Superior temporal gyrus (tissue), 1 donor: ENCODE data around the gene PFAS.
"Not testable (repeated sequence)": the region's sequence is repeated elsewhere in the genome, so short reads cannot be mapped to it uniquely, and the experiment has no call there.

ENCODE experiments used
- DNase-seq: peaks from one replicate; pipeline ENCODE4 v3.0.0-alpha.2; 2016; ENCODE audit errors: extremely low spot score

The PFAS gene, protein sequence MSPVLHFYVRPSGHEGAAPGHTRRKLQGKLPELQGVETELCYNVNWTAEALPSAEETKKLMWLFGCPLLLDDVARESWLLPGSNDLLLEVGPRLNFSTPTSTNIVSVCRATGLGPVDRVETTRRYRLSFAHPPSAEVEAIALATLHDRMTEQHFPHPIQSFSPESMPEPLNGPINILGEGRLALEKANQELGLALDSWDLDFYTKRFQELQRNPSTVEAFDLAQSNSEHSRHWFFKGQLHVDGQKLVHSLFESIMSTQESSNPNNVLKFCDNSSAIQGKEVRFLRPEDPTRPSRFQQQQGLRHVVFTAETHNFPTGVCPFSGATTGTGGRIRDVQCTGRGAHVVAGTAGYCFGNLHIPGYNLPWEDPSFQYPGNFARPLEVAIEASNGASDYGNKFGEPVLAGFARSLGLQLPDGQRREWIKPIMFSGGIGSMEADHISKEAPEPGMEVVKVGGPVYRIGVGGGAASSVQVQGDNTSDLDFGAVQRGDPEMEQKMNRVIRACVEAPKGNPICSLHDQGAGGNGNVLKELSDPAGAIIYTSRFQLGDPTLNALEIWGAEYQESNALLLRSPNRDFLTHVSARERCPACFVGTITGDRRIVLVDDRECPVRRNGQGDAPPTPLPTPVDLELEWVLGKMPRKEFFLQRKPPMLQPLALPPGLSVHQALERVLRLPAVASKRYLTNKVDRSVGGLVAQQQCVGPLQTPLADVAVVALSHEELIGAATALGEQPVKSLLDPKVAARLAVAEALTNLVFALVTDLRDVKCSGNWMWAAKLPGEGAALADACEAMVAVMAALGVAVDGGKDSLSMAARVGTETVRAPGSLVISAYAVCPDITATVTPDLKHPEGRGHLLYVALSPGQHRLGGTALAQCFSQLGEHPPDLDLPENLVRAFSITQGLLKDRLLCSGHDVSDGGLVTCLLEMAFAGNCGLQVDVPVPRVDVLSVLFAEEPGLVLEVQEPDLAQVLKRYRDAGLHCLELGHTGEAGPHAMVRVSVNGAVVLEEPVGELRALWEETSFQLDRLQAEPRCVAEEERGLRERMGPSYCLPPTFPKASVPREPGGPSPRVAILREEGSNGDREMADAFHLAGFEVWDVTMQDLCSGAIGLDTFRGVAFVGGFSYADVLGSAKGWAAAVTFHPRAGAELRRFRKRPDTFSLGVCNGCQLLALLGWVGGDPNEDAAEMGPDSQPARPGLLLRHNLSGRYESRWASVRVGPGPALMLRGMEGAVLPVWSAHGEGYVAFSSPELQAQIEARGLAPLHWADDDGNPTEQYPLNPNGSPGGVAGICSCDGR (N-terminal part only)

DNA sequence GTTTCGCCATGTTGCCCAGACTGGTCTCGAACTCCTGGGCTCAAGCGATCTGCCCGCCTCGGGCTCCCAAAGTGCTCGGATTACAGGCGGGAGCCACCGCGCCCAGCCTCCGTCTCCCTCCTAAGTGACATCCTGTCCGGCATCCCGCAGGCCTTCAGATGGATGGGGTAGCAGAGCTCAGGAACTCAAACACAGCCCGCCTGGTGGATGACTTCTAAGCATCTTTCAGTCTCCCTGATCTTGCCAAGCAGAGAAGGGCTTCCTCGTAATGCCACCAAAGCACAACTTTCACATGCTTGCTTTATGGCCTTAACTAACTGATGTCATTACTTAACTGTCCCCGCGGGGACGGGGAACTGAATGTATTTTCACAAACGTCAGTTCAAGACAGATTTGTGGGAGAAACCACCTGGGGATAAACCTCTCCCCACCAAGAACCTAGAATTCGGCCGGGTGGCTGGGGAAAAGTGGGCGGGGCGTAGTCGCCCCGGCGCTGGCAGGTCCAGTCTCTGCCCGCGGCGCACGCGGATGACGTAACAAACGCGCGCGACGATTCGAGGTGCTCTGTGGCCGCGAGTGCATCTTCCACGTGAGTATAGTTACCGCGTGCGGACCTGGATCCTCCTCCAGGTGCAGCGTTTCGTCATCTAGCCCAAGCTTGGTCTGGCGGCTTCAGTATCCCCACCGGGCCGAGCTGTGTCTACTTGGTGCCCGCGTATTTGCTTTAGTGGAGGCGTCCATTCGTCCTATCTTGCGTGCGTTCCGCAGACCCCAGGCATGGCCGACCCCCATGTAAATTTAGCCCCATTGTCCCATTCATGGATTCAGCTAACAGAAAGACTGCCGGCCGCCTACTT lies at the start of gene PFAS:
Gene PFAS, plus strand, starts transcription at position 539 of the 857 bp plus-strand sequence. CDS start 4,649 bp downstream, outside the sequence.
- peak; percentile 96 for DNase-seq

DNA sequence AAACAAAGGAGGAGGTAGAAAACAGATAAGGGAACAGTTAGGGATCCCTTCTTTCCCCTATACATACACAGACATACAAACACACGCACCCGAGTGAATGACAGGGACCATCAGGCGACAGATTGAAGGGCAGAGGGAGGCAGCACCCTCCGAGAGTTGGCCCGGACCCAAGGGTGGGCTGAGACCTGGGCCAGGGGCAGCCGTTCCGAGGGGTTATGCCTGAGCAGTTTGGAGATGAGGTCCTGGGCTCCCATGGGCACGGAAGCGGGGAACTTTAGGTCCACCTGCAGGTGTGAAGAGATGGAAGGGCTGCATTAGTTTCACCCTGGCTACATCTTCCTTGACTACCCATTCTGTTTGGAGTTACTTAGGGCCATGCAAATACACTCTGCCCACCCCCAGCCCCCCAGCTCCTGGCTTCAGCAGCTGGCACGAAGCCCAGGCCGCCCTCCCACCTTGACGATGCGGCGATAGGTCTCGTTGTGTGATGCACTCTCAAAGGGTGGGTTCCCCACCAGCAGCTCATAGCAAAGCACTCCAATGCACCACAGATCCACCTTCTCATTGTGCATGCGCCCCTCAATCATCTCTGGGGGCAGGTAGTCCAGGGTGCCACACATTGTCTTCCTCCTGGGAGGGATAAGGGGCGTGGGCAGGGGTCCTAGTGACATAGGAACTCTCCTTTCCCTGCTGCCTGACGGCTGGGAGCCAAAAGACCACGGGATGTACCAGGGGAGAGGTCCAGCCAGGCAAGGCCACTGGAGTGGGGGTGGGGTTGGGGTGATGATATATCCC lies 44.1 kb upstream of the PFAS start:
- no peak for DNase-seq

DNA sequence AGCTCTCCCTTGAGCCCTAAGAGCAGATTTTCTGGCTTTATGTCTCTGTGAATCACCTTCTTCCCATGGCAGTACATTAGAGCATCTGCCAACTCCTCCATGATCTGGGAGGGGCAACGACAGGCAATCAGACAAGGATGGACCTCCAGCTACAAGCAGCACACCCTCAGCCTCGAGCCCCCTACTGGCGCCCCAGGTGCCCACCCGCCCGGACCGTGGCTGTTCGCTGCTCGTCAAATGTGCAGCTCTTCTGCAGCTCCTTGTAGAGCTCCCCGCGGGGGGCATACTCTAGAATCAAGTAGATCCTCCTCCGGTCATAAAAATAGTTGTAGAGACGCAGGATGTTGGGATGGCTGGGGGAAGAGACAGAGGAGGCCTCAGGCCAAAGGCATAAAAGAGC lies 42.6 kb upstream of the PFAS start:
- no peak for DNase-seq

DNA sequence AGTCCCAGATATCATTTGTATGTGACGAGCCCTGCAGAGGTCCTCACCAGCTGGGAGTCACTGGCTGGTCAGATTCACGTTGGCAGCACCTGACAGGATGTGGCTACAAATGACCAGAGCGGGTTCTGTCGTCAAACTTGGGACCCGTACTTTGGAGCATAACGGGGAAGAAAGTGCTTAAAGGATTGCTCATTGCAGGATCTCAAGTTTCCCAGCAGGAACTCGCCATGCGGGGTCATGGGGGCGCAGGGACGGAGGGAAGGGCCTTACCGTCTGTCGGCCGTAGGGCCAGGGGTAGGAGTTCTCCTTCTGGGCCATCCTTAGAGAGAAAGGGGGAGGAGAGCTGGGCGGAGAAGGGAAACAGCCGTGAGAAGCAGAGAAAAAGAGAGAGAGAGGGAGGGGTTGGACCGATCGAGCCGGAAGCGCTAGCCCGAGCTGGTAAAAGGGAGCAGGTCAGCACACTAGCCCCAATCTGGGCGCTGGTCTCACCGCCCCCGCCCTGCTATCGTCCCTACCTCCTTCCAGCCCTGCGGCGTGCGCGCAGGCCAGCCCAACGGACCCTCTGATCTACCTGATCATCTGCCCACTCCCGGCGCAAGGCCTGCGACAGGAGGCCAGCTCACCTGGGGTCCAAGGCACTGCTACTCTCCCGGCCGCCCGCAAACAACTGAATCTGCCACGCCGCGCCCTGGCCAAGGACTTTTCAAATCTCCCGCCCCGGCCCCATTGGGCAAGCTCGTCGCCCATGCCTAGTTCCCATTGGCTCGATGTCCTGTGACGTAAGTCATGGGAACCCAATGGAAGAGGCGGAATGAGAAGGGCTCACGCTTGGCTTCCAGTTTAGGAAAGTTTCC lies 39.0 kb upstream of the PFAS start, which contains the start of gene AURKB:
Gene AURKB, minus strand, starts transcription at position 669 of the 854 bp plus-strand sequence. Its CDS starts 351 bp downstream, at position 318.
- peak; percentile 97 for DNase-seq

DNA sequence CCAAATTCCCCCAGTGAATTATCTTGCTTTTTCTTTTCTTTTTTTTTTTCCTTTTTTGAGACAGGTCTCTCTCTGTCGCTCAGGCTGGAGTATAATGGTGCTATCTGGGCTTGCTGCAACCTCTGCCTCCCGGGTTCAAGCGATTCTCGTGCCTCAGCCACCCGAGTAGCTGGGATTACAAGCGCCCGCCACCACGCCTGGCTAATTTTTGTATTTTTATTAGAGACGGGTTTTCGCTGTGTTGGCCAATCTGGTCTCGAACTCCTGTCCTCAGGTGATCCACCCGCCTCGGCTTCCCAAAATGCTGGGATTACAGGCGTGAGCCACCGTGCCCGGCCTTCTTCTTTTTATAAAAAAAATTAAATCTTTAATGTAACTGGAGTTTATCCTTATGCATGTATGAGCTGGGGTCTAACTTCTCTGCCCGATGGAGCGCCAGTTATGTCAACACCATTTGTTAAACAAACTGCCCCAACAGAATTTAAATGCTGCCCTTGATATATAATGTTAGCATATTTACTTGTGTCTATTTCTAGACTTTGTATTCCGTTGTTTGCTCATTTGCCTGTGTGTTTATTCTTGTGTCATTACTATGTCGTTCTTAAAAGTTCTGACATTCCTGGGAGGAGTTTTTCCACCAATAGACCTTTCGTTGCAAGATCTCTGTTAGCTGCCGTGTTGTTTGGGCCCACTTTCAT lies 38.2 kb upstream of the PFAS start:
- DNase-seq = no peak

DNA sequence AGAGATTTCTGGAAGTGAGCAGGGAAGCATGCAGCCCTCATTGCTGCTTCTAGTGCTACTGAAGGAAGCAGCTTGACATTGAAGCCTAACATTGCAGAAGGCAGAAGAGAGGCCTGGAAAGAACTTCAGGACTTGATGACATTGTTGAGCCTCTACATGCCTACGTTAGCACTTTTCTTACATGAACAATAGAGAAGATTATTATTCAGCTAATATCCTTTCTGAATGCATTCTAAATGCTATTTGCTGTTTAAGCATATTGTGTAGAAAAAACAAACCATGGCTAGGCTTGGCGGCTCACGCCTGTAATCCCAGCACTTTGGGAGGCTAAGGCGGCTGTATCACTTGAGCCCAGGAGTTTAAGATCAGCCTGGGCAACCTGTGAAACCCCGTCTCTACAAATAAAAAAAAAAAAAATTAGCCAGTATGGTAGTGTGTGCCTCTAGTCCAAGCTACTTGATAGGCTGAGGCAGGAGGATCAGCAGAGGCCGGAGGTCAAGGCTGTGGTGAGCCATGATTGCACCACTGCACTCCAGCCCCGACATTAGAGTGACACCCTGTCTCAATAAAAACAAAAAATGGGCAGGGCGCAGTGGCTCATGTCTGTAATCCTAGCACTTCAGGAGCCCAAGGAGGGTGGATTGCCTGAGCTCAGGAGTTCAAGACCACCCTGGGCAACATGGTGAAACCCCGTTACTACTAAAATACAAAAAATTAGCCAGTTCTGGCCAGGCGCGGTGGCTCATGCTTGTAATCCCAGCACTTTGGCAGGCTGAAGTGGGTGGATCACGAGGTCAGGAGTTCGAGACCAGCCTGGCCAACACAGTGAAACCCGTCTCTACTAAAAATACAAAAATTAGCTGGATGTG lies 36.5 kb upstream of the PFAS start:
- DNase-seq = no peak

DNA sequence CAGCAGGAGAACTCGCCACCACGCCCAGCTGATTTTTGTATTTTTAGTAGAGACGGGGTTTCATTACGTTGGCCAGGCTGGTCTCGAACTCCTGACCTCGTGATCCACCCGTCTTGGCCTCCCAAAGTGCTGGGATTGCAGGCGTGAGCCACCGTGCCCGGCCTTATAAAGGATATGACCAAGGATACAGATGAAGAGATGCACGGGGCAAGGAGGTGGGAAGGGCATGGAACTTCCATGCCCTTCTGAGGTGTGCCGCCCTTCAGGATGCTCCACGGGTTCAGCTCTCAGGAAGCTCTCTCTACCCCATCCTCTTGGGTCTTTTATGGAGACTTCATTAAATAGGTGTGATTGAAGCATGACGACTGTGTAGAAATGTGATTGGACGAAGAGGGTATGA lies 35.1 kb upstream of the PFAS start:
- DNase-seq = not testable (repeated sequence)

DNA sequence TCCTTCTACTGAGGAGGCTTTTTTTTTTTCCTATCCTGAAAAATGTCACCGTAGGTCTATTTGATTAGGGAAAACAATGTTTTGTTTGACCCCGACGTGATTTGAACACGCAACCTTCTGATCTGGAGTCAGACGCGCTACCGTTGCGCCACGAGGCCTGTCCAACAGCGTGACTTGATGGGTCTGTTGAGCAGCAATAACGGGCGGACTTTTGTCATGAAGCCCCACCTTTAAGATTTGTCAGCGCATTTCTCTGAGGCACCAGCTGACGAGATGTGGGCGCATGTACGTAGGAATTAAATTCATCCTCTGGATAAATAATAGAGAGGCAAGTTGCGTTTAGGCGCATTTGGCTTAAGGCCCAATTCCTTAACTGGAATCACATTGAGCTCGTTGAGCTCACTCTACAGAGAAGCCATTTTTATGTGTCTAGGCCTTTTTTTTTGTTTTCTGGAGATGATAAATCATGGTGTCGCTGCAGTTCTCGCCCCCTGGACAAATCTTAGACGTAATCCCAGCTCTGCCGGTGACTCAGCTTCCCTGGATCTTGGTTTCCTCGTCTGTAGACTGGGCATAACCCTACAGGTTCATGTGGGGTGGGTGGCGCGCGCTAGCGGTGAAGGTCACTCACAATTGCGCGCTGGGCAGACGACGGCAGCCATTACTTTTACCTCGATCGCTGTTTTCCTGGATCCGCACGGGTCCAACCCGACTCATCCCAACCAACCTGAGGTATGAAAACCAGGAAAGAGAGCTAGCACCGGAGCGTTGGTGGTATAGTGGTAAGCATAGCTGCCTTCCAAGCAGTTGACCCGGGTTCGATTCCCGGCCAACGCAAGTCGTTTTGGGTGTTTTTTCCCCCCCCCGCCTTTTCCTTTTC lies 28.1 kb upstream of the PFAS start:
- peak; percentile 98 for DNase-seq

DNA sequence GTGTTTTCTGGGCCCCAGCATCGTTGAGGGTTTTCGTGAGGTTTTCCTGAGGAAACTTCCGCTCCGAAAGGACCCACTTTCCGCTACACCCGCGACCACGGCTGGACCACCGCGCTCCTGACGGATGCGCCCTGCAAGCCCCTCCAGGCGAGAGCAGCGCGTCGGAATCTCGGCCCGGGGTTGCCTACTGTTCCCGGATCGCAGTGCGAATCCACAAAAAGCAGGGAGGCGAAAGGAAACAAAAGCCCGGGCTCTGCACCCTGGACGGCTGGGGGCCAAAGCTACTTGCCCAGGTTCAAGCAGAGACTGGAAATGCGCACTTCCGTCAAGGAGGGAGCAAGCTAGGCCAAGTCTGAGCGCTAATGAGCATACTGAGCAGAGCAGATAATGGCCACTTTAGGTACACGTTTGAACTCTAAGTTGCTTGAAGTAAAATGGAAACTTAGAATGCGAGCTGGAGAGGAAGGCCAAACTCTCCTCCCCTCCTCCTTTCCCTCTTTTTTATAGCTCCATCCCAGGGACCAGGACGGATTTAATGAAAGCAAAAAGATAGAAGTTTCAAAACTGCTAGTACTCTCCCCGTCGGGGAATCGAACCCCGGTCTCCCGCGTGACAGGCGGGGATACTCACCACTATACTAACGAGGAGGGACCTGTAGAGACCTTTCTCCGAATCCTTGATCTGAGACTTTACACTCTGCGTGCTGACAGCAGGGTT lies 27.3 kb upstream of the PFAS start:
- DNase-seq = peak; percentile 99

DNA sequence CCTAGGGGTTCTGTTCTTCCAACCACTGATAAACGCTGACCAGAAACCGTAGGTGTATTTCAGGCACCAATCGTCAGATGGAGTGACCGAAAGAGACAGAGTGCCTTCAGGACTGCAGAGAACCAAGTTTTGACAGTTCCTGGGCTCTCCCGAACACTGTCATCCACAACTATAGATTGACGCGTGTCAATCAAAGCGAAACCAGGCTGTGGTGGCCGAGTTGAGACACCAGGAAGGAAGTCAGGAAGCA lies 26.8 kb upstream of the PFAS start:
- no peak for DNase-seq

DNA sequence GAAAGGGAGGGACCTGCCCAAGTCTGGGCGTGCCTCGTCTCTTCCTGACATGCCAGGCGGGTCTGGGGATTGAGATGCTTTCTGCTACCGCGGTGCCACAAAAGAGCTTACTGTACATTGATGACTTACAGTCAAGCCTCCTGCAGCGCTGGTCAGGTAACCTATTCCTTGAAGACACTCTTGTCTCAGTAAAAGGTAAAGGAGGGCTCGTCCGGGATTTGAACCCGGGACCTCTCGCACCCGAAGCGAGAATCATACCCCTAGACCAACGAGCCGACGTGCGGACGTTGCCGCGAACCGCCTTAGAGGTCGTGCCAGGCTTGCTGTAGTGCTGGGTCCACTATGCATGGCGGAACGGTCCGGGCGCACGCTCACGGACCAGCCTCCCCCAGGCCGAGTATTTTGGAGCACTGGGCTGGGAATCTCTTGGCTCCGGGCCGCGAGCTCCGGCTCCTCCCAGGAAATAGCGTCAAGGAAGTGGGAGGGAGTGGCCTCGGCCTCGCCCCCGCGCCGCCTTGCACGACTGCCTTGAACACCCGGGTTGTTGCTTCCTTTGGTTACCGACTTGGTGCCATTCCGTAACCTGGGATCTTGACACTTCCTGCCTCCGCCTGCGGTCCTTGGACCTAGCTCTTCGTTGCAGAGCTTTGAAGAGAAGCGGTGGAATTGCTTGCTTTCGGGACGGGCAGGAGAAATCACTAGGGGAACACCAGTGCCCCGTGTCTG lies 26.3 kb upstream of the PFAS start:
- peak; percentile 93 for DNase-seq

DNA sequence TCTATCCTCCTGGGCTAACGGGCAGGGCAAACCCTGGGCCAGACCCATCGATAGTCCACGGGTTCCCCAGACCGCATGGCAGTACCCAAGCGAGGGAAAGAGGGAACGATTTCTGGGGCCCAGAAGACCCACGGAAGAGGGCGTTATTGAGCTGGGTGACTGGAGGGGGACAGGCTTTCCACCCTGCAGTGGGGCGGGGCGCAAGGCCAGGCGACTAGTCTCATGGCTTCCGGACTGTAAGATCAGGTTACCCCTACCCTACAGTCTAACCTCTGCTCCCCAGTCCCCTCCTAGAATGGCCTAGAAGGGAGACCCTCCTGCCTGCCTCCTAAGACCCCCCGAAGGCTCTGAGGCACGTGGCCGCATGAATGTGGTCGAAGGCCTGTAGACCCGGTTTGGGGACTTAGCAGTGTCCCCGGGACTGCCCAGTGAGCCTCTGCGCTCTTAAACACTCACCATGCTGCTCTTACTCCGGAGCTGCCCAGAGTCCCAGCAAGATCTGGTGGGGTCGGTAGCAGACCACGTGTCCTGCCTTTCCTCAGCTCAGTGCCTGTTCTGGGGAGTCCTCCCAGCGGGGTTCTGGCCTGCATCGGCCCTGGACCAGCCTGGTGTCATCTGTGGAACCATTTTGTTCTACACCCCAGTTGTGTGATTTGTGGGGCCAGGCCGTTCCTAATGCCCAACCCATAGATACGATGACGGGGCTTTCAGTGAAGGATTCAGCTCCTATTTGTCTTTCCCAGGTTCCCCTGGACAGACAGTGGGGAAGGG lies 25.5 kb upstream of the PFAS start:
- DNase-seq = peak; percentile 67

DNA sequence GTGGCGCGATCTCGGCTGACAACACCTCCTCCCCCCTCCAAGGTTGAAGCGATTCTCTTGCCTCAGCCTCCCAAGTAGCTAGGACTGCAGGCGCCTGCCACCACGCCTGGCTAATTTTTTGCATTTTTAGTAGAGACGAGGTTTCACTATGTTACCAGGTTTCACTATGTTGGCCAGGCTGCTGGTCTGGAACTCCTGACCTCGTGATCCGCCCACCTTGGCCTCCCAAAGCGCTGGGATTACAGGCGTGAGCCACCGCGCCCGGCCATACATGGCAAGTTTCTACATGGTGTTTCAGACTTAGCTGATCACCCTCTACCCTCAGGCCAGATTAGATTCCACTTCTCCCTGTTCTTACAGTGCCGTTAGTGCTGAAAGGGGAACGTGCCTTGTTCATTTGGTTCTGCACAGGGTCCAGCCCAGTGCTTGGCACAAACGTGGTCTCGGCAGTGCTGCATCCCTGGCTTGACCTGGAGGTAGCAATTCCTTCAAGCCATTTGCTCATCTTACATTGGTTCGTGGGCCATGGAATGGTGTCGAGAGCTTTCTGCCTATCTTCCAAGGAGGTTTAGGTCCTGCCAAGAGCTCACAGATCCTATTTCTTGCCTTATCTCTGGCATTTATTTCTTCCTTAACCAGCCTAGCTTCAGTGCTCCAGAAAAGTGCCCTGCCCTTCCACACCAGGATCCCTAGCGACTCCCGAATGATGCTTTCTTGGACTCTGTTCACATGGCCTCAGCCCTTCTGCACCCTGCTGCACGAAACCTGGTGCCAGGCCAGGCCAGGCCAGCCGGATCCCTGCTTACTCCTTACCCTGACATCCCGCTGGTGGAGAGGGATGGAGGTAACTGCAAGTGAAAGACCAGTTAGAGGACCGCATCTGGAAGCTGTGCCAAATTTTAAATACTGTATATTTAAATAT lies 23.9 kb upstream of the PFAS start:
- DNase-seq = no peak
